Measurements from ENCODE around the gene RAPGEF2.

RAPGEF2 gene

GRCh38 chr4:159227378-159227777, 124.5 kb downstream of the RAPGEF2 start:
- ATAC-seq = peak; percentile 44
- TF ChIP-seq CSDC2 (CRISPR knock-in tag; IDR thresholded peaks at IDR 0.05) (no peak), ZNF70 (CRISPR knock-in tag; IDR thresholded peaks at IDR 0.05) (no peak), TOX (CRISPR knock-in tag; IDR thresholded peaks at IDR 0.05; ENCODE audit: borderline replicate concordance) (no peak)
- TF ChIP-seq, protein P1, sequence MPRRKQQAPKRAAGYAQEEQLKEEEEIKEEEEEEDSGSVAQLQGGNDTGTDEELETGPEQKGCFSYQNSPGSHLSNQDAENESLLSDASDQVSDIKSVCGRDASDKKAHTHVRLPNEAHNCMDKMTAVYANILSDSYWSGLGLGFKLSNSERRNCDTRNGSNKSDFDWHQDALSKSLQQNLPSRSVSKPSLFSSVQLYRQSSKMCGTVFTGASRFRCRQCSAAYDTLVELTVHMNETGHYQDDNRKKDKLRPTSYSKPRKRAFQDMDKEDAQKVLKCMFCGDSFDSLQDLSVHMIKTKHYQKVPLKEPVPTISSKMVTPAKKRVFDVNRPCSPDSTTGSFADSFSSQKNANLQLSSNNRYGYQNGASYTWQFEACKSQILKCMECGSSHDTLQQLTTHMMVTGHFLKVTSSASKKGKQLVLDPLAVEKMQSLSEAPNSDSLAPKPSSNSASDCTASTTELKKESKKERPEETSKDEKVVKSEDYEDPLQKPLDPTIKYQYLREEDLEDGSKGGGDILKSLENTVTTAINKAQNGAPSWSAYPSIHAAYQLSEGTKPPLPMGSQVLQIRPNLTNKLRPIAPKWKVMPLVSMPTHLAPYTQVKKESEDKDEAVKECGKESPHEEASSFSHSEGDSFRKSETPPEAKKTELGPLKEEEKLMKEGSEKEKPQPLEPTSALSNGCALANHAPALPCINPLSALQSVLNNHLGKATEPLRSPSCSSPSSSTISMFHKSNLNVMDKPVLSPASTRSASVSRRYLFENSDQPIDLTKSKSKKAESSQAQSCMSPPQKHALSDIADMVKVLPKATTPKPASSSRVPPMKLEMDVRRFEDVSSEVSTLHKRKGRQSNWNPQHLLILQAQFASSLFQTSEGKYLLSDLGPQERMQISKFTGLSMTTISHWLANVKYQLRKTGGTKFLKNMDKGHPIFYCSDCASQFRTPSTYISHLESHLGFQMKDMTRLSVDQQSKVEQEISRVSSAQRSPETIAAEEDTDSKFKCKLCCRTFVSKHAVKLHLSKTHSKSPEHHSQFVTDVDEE (CRISPR knock-in tag; IDR thresholded peaks at IDR 0.05) = no peak

GRCh38 chr4:159227984-159228383, 125.1 kb downstream of the RAPGEF2 start:
- ATAC-seq = peak; percentile 93
- no peak for TF ChIP-seq SNAI2 (CRISPR knock-in tag; IDR thresholded peaks at IDR 0.05)
- TF ChIP-seq PPARA (CRISPR knock-in tag; IDR thresholded peaks at IDR 0.05; ENCODE audit: borderline replicate concordance) = no peak
- TF ChIP-seq, protein P2, sequence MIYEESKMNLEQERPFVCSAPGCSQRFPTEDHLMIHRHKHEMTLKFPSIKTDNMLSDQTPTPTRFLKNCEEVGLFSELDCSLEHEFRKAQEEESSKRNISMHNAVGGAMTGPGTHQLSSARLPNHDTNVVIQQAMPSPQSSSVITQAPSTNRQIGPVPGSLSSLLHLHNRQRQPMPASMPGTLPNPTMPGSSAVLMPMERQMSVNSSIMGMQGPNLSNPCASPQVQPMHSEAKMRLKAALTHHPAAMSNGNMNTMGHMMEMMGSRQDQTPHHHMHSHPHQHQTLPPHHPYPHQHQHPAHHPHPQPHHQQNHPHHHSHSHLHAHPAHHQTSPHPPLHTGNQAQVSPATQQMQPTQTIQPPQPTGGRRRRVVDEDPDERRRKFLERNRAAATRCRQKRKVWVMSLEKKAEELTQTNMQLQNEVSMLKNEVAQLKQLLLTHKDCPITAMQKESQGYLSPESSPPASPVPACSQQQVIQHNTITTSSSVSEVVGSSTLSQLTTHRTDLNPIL (CRISPR knock-in tag; IDR thresholded peaks at IDR 0.05; ENCODE audit: low read depth) = peak; percentile 96
- peak; percentile 85 for TF ChIP-seq ISL1 (CRISPR knock-in tag; IDR thresholded peaks at IDR 0.05)
- TF ChIP-seq, protein P3, sequence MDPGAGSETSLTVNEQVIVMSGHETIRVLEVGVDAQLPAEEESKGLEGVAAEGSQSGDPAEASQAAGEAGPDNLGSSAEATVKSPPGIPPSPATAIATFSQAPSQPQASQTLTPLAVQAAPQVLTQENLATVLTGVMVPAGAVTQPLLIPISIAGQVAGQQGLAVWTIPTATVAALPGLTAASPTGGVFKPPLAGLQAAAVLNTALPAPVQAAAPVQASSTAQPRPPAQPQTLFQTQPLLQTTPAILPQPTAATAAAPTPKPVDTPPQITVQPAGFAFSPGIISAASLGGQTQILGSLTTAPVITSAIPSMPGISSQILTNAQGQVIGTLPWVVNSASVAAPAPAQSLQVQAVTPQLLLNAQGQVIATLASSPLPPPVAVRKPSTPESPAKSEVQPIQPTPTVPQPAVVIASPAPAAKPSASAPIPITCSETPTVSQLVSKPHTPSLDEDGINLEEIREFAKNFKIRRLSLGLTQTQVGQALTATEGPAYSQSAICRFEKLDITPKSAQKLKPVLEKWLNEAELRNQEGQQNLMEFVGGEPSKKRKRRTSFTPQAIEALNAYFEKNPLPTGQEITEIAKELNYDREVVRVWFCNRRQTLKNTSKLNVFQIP (CRISPR knock-in tag; IDR thresholded peaks at IDR 0.05; ENCODE audit: borderline replicate concordance, low read depth) = no peak
- TF ChIP-seq ZNF8 (CRISPR knock-in tag; IDR thresholded peaks at IDR 0.05) = no peak
- TF ChIP-seq CSDC2 (CRISPR knock-in tag; IDR thresholded peaks at IDR 0.05) = no peak
- TF ChIP-seq TOX (CRISPR knock-in tag; IDR thresholded peaks at IDR 0.05; ENCODE audit: borderline replicate concordance) = no peak
- TF ChIP-seq ZNF70 (CRISPR knock-in tag; IDR thresholded peaks at IDR 0.05) = no peak
- TF ChIP-seq RARB (CRISPR knock-in tag; IDR thresholded peaks at IDR 0.05) = no peak
- no peak for TF ChIP-seq ZFP3 (CRISPR knock-in tag; IDR thresholded peaks at IDR 0.05)
- TF ChIP-seq BACH2 (CRISPR knock-in tag; IDR thresholded peaks at IDR 0.05; ENCODE audit: borderline replicate concordance) = no peak
- TF ChIP-seq GLIS3 (CRISPR knock-in tag; IDR thresholded peaks at IDR 0.05) = no peak
- TF ChIP-seq ESRRG (CRISPR knock-in tag; IDR thresholded peaks at IDR 0.05) = no peak
- no peak for TF ChIP-seq ZC3H10 (CRISPR knock-in tag; IDR thresholded peaks at IDR 0.05)
- no peak for TF ChIP-seq OSR1 (CRISPR knock-in tag; IDR thresholded peaks at IDR 0.05)
- TF ChIP-seq PATZ1 (CRISPR knock-in tag; IDR thresholded peaks at IDR 0.05; ENCODE audit: borderline replicate concordance) = no peak

DNA sequence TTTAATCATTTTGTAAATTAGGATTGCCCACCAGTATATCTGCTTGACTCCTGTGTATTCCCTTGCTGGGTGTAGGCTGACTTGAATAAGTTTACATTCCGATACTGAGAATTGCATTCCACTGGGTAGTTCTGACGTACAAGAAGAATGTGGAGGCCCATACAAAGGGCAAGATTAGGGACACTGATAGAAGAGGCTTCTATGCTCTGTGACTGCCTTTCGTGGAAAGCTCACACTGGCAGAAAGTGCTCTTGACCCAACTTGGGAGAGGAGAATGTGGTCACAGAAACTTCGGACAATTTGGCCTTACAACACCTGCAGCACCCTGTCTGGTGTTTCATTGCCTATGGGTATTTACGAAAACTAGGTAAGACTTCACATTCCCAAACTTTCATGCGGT, 126.3 kb downstream of the RAPGEF2 start:
- TF ChIP-seq ZNF8 (CRISPR knock-in tag; IDR thresholded peaks at IDR 0.05) (no peak), CSDC2 (CRISPR knock-in tag; IDR thresholded peaks at IDR 0.05) (peak; percentile 70; the same call in 1 of the 2 replicates), ZFP3 (CRISPR knock-in tag; IDR thresholded peaks at IDR 0.05) (0 out of 2 replicates have a peak, but pooled peaks have one; percentile 14), GLIS3 (CRISPR knock-in tag; IDR thresholded peaks at IDR 0.05) (0 out of 2 replicates have a peak, but pooled peaks have one; percentile 62), ISL1 (CRISPR knock-in tag; IDR thresholded peaks at IDR 0.05) (0 out of 2 replicates have a peak, but pooled peaks have one; percentile 15), ZC3H10 (CRISPR knock-in tag; IDR thresholded peaks at IDR 0.05) (no peak)
- TF ChIP-seq, protein P2 (CRISPR knock-in tag; IDR thresholded peaks at IDR 0.05; ENCODE audit: low read depth) = 0 out of 2 replicates have a peak, but pooled peaks have one; percentile 30
- peak; percentile 88 for ATAC-seq
